Measurements from ENCODE around the gene CAPN9.

DNA sequence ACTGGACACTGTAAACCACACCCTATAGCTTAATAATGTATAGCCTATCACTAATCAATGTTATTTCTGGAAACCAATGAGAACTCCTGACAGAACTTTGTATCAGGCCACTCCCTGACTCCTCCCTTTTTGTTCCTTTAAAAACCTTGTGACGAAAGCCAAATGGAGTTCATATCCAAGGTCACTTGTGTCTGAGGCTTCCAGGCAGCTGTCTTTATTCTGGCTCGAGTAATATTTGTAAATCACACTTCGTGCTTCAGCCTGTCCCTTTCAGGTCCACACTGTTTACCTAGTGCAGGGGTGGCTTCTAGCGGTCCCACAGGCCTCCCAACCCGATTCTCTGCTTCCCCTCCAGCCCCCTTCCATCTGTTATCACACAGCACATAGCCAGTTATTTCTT is 16.2 kb upstream of the CAPN9 start:
- TF ChIP-seq CTCF (IDR thresholded peaks at IDR 0.05) = no peak
- no peak for TF ChIP-seq EP300 (IDR thresholded peaks at IDR 0.05)
